Erythroblast (primary cell): ENCODE measurements around the gene YAF2.

Experiments
- GATA1 ChIP-seq: IDR thresholded peaks from 2 replicates; pipeline ENCODE4 v1.6.1; 2011; ENCODE audit warnings: low read depth, mild to moderate bottlenecking, control low read depth, low read length, moderate library complexity
- POLR2A ChIP-seq: IDR thresholded peaks from 2 replicates; pipeline ENCODE4 v1.6.1; 2011; ENCODE audit warnings: mild to moderate bottlenecking, low read length

GRCh38 chr12:42172441-42173210, 65.4 kb downstream of the YAF2 start:
- TF ChIP-seq POLR2A, result no peak
- no peak for TF ChIP-seq GATA1
